Esophagus squamous epithelium (tissue), 4 donors: ENCODE results near the gene CLCA4.

ENCODE experiments used
- CTCF ChIP-seq, 6 experiments: fragments of 450-650 bp in 4 of 6; fragments of 200-600 bp in 2 of 6; sonication (generic) in 2 of 6; IDR thresholded peaks; one replicate each; pipeline ENCODE4 v1.5.1; 2016 to 2019; ENCODE audit warnings: antibody characterized with exemption in 6 of 6, mild to moderate bottlenecking in 4 of 6, moderate library complexity in 4 of 6
- POLR2A ChIP-seq, 4 donors: fragments of 450-650 bp; IDR thresholded peaks; one replicate each; pipeline ENCODE4 v1.6.1; 2017; ENCODE audit warnings: antibody characterized with exemption in 4 of 4, mild to moderate bottlenecking in 4 of 4, moderate library complexity in 3 of 4

DNA sequence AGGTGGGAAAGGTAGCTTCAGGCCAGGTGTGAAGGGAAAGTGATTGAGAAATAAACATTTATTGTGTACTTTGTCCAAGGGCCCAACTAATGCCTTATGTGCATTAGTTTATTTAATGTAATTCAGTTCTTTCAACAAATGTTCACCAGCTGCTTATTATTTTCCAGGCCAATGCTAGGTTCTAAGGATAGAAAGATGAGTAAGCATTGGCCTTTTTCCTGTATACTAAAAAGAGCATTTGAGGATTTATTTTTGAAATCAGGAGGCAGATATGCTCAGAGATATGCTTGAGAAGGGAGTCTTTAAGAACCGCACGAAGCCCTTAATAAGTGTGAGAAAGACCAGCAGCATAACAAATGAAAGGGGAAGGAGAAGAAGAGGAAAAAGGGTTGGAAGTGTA, 46.2 kb upstream of the CLCA4 start:
- no peak for TF ChIP-seq CTCF (IDR thresholded peaks at IDR 0.05)
- TF ChIP-seq POLR2A (IDR thresholded peaks at IDR 0.05): no peak
